ENCODE results near the gene BHLHE40. TPM values are rescaled to one million over a fixed set of nuclear protein-coding genes. Genes with fewer than 3 reads are reported as not detected.

The BHLHE40 gene
- total RNA-seq, 5 donors from 2014 or later (not counting 1 experiment from before 2014, with no cell fraction given), result 54.1 to 177 (median 85.8) TPM

- 63% methylated on average over 4 of the region's 7 CpGs for WGBS (ENCODE audit: insufficient coverage)
- DNase-seq (peak in 10 of 35 experiments; percentile 13 to 47 (median 22)), ATAC-seq (replicated peaks in 1 of 4) (peak; percentile 8 to 66 (median 46))
- H3K27me3 Mint-ChIP-seq, result peaks cover 0 to 9% of the 10 kb centered on the region in 2 donors
- ChIA-PET CTCF (interaction anchor here in 1 of 2 donors (0.6 to 1.2 kb wide), 3 partner anchors 14 to 201 kb away, joined by 3 read pairs; no protein-coding TSS in a partner anchor), POLR2A (interaction anchor here (0.5 to 2.0 kb wide), 5 partner anchors 27 to 117 kb away, joined by 3 to 10 read pairs (median 4); partner anchors contain the start of gene BHLHE40 (in 1 of the 2))
- Histone ChIP-seq H3K36me3 (ENCODE audit: control insufficient read depth in 2 of 2, extremely low read depth in 1 of 2, insufficient read depth in 1 of 2, low read length in 1 of 2) (no peaks in the 10 kb centered on the region), H3K9me3 (no peaks in the 10 kb centered on the region), H3K4me1 (ENCODE audit: control insufficient read depth in 1 of 2, extremely low read depth in 1 of 2, insufficient read depth in 2 of 2, low read length in 2 of 2) (peaks cover 0 to 44% of the 10 kb centered on the region in 2 experiments), H3K4me3 (ENCODE audit: control insufficient read depth in 1 of 2, extremely low read depth in 1 of 2, low read length in 1 of 2) (no peak overlapping the region), H3K27me3 (replicated peaks in 1 of 2; ENCODE audit: control insufficient read depth in 2 of 2, extremely low read depth in 1 of 2, insufficient read depth in 2 of 2, low read length in 1 of 2) (peaks cover 0 to 3% of the 10 kb centered on the region in 2 experiments), H3K27ac (ENCODE audit: low read length) (peak overlapping the region; percentile 29)
- H3K27ac Mint-ChIP-seq, result peak overlapping the region in 1 of 2 donors; percentile 66
- H3K9me3 Mint-ChIP-seq, result no peaks in the 10 kb centered on the region
- no peak overlapping the region for H3K4me3 Mint-ChIP-seq
- no peaks in the 10 kb centered on the region for H3K36me3 Mint-ChIP-seq
- peaks cover 30 to 67% (median 30%) of the 10 kb centered on the region in 3 donors for H3K4me1 Mint-ChIP-seq
Measured at GRCh38 chr3:5010706-5011554, 31.7 kb downstream of the BHLHE40 start.

GRCh38 chr3:5011555-5012256, 32.5 kb downstream of the BHLHE40 start:
- H3K27ac ChIP-seq (ENCODE audit: low read length), result no peak overlapping the region
- 45% methylated on average over 8 of the region's 14 CpGs for WGBS (ENCODE audit: insufficient coverage)

GRCh38 chr3:5012367-5012766, 33.1 kb downstream of the BHLHE40 start:
- Mint-ChIP-seq H3K9me3 (no peaks in the 10 kb centered on the region), H3K36me3 (no peaks in the 10 kb centered on the region), H3K27ac (peak overlapping the region; percentile 0 to 60), H3K4me1 (peaks cover 32 to 71% (median 36%) of the 10 kb centered on the region in 3 donors), H3K27me3 (peaks cover 0 to 9% of the 10 kb centered on the region in 2 donors), H3K4me3 (no peak overlapping the region)
- POLR2A ChIA-PET, result interaction anchor here (0.7 to 2.0 kb wide), 3 partner anchors 15 to 32 kb away, joined by 3 to 6 read pairs (median 6); no protein-coding TSS in a partner anchor
- Histone ChIP-seq H3K4me3 (ENCODE audit: control insufficient read depth in 1 of 2, extremely low read depth in 1 of 2, low read length in 1 of 2) (no peak overlapping the region), H3K36me3 (ENCODE audit: control insufficient read depth in 2 of 2, extremely low read depth in 1 of 2, insufficient read depth in 1 of 2, low read length in 1 of 2) (no peaks in the 10 kb centered on the region), H3K27me3 (replicated peaks in 1 of 2; ENCODE audit: control insufficient read depth in 2 of 2, extremely low read depth in 1 of 2, insufficient read depth in 2 of 2, low read length in 1 of 2) (peaks cover 0 to 3% of the 10 kb centered on the region in 2 experiments), H3K27ac (ENCODE audit: low read length) (no peak overlapping the region), H3K9me3 (no peaks in the 10 kb centered on the region), H3K4me1 (ENCODE audit: control insufficient read depth in 1 of 2, extremely low read depth in 1 of 2, insufficient read depth in 2 of 2, low read length in 2 of 2) (peaks cover 0 to 45% of the 10 kb centered on the region in 2 experiments)
- CTCF ChIA-PET, result interaction anchor here in 1 of 2 donors (0.7 kb wide), 1 partner anchor 654 kb away, joined by 6 read pairs; no protein-coding TSS in a partner anchor
- DNase-seq (no peak), ATAC-seq (replicated peaks in 1 of 4) (no peak)
- WGBS (ENCODE audit: insufficient coverage), result 20% methylated on average over 1 of the region's 2 CpGs

More at GRCh38 chr3:5011555-5012256, 32.5 kb downstream of the BHLHE40 start:
- ATAC-seq (replicated peaks in 1 of 4), result peak in 1 of 4 experiments; percentile 6
- Mint-ChIP-seq H3K9me3 (no peaks in the 10 kb centered on the region), H3K36me3 (no peaks in the 10 kb centered on the region), H3K4me1 (peaks cover 33 to 71% (median 36%) of the 10 kb centered on the region in 3 donors), H3K27ac (peak overlapping the region in 1 of 2 donors; percentile 55), H3K27me3 (peaks cover 0 to 9% of the 10 kb centered on the region in 2 donors), H3K4me3 (no peak overlapping the region)
- no peak overlapping the region for H3K4me3 ChIP-seq (ENCODE audit: control insufficient read depth in 1 of 2, extremely low read depth in 1 of 2, low read length in 1 of 2)
- DNase-seq, result peak in 11 of 35 experiments; percentile 15 to 58 (median 32)
- ChIA-PET CTCF (interaction anchor here in 1 of 2 donors (0.6 kb wide), 1 partner anchor 202 kb away, joined by 3 read pairs; no protein-coding TSS in a partner anchor), POLR2A (interaction anchor here (1.0 to 2.0 kb wide), 4 partner anchors 28 to 34 kb away, joined by 3 to 10 read pairs (median 5); partner anchors contain the start of gene BHLHE40 (in 1 of the 2))
- no peaks in the 10 kb centered on the region for H3K9me3 ChIP-seq
- H3K36me3 ChIP-seq (ENCODE audit: control insufficient read depth in 2 of 2, extremely low read depth in 1 of 2, insufficient read depth in 1 of 2, low read length in 1 of 2), result no peaks in the 10 kb centered on the region
- H3K27me3 ChIP-seq (replicated peaks in 1 of 2; ENCODE audit: control insufficient read depth in 2 of 2, extremely low read depth in 1 of 2, insufficient read depth in 2 of 2, low read length in 1 of 2), result peaks cover 0 to 3% of the 10 kb centered on the region in 2 experiments
- H3K4me1 ChIP-seq (ENCODE audit: control insufficient read depth in 1 of 2, extremely low read depth in 1 of 2, insufficient read depth in 2 of 2, low read length in 2 of 2), result peaks cover 0 to 45% of the 10 kb centered on the region in 2 experiments

GRCh38 chr3:5013021-5013906, 34.0 kb downstream of the BHLHE40 start:
- peaks cover 0 to 3% of the 10 kb centered on the region in 2 experiments for H3K27me3 ChIP-seq (replicated peaks in 1 of 2; ENCODE audit: control insufficient read depth in 2 of 2, extremely low read depth in 1 of 2, insufficient read depth in 2 of 2, low read length in 1 of 2)
- DNase-seq (peak in 1 of 35 experiments; percentile 40), ATAC-seq (replicated peaks in 1 of 4) (no peak)
- Mint-ChIP-seq H3K27me3 (peaks cover 0 to 9% of the 10 kb centered on the region in 2 donors), H3K36me3 (no peaks in the 10 kb centered on the region), H3K4me1 (peaks cover 35 to 72% (median 40%) of the 10 kb centered on the region in 3 donors), H3K9me3 (no peaks in the 10 kb centered on the region), H3K4me3 (no peak overlapping the region), H3K27ac (no peak overlapping the region)
- no peak overlapping the region for H3K4me3 ChIP-seq (ENCODE audit: control insufficient read depth in 1 of 2, extremely low read depth in 1 of 2, low read length in 1 of 2)
- no peaks in the 10 kb centered on the region for H3K9me3 ChIP-seq
- H3K36me3 ChIP-seq (ENCODE audit: control insufficient read depth in 2 of 2, extremely low read depth in 1 of 2, insufficient read depth in 1 of 2, low read length in 1 of 2), result no peaks in the 10 kb centered on the region
- no peak overlapping the region for H3K27ac ChIP-seq (ENCODE audit: low read length)
- WGBS (ENCODE audit: insufficient coverage), result 73% methylated on average over 2 of the region's 5 CpGs
- peaks cover 0 to 50% of the 10 kb centered on the region in 2 experiments for H3K4me1 ChIP-seq (ENCODE audit: control insufficient read depth in 1 of 2, extremely low read depth in 1 of 2, insufficient read depth in 2 of 2, low read length in 2 of 2)
- POLR2A ChIA-PET, result interaction anchor here in 1 of 2 donors (0.7 to 1.1 kb wide), 2 partner anchors 14 to 28 kb away, joined by 4 to 6 read pairs; no protein-coding TSS in a partner anchor
- CTCF ChIA-PET, result interaction anchor here in 1 of 2 donors (0.7 to 0.9 kb wide), 2 partner anchors 302 to 655 kb away, joined by 3 to 6 read pairs; no protein-coding TSS in a partner anchor

- no peak overlapping the region for H3K4me3 ChIP-seq (ENCODE audit: control insufficient read depth in 1 of 2, extremely low read depth in 1 of 2, low read length in 1 of 2)
- Mint-ChIP-seq H3K27ac (no peak overlapping the region), H3K4me1 (peaks cover 44 to 77% (median 47%) of the 10 kb centered on the region in 3 donors), H3K9me3 (no peaks in the 10 kb centered on the region), H3K36me3 (no peaks in the 10 kb centered on the region), H3K4me3 (no peak overlapping the region), H3K27me3 (peaks cover 0 to 9% of the 10 kb centered on the region in 2 donors)
- H3K9me3 ChIP-seq, result no peaks in the 10 kb centered on the region
- CTCF ChIA-PET, result no interaction called here
- DNase-seq, result no peak
- H3K4me1 ChIP-seq (ENCODE audit: control insufficient read depth in 1 of 2, extremely low read depth in 1 of 2, insufficient read depth in 2 of 2, low read length in 2 of 2), result peaks cover 8 to 61% of the 10 kb centered on the region in 2 experiments
- peaks cover 0 to 3% of the 10 kb centered on the region in 2 experiments for H3K27me3 ChIP-seq (replicated peaks in 1 of 2; ENCODE audit: control insufficient read depth in 2 of 2, extremely low read depth in 1 of 2, insufficient read depth in 2 of 2, low read length in 1 of 2)
- POLR2A ChIA-PET, result interaction anchor here in 1 of 2 donors (0.6 kb wide), 2 partner anchors 29 to 33 kb away, joined by 3 to 4 read pairs; no protein-coding TSS in a partner anchor
- WGBS (ENCODE audit: insufficient coverage), result 79% methylated on average over 6 of the region's 7 CpGs
- H3K36me3 ChIP-seq (ENCODE audit: control insufficient read depth in 2 of 2, extremely low read depth in 1 of 2, insufficient read depth in 1 of 2, low read length in 1 of 2), result no peaks in the 10 kb centered on the region
- no peak overlapping the region for H3K27ac ChIP-seq (ENCODE audit: low read length)
- no peak for ATAC-seq (replicated peaks in 1 of 4)
Measured at GRCh38 chr3:5014391-5014790, 35.2 kb downstream of the BHLHE40 start.
